ENCODE measurements around the gene SRCIN1.

The SRCIN1 gene

GRCh38 chr17:38549285-38549684, 56.5 kb downstream of the SRCIN1 start:
- H3K27ac ChIP-seq = no peak overlapping the region
- H3K9me3 ChIP-seq = no peaks in the 10 kb centered on the region
- H3K4me3 ChIP-seq (ENCODE audit: low read depth in 1 of 2, low read length in 1 of 2) = no peak overlapping the region
- TF ChIP-seq CTCF (IDR thresholded peaks at IDR 0.05) = no peak
- H3K4me1 ChIP-seq (ENCODE audit: control insufficient read depth in 1 of 2, insufficient read depth in 1 of 2, low read depth in 1 of 2, low read length in 1 of 2) = no peaks in the 10 kb centered on the region
- H3K27me3 ChIP-seq = peaks cover 46% of the 10 kb centered on the region
- no peaks in the 10 kb centered on the region for H3K36me3 ChIP-seq

- peaks cover 43% of the 10 kb centered on the region for H3K27me3 ChIP-seq
- H3K4me3 ChIP-seq (ENCODE audit: low read depth in 1 of 2, low read length in 1 of 2) = no peak overlapping the region
- no peaks in the 10 kb centered on the region for H3K36me3 ChIP-seq
- no peaks in the 10 kb centered on the region for H3K9me3 ChIP-seq
- TF ChIP-seq CTCF (IDR thresholded peaks at IDR 0.05) = no peak
- H3K4me1 ChIP-seq (ENCODE audit: control insufficient read depth in 1 of 2, insufficient read depth in 1 of 2, low read depth in 1 of 2, low read length in 1 of 2) = no peaks in the 10 kb centered on the region
- no peak overlapping the region for H3K27ac ChIP-seq
Measured at GRCh38 chr17:38547444-38547843, 58.3 kb downstream of the SRCIN1 start.

- H3K27ac ChIP-seq = no peak overlapping the region
- H3K4me3 ChIP-seq (ENCODE audit: low read depth in 1 of 2, low read length in 1 of 2) = no peak overlapping the region
- no peak for TF ChIP-seq CTCF (IDR thresholded peaks at IDR 0.05)
- H3K4me1 ChIP-seq (ENCODE audit: control insufficient read depth in 1 of 2, insufficient read depth in 1 of 2, low read depth in 1 of 2, low read length in 1 of 2) = no peaks in the 10 kb centered on the region
- no peaks in the 10 kb centered on the region for H3K9me3 ChIP-seq
- no peaks in the 10 kb centered on the region for H3K36me3 ChIP-seq
- H3K27me3 ChIP-seq = peaks cover 34% of the 10 kb centered on the region
Measured at GRCh38 chr17:38546396-38546795, 59.4 kb downstream of the SRCIN1 start.

- Histone ChIP-seq H3K9me3 (no peaks in the 10 kb centered on the region), H3K4me3 (ENCODE audit: low read depth in 1 of 2, low read length in 1 of 2) (no peak overlapping the region), H3K27ac (no peak overlapping the region), H3K27me3 (peaks cover 32% of the 10 kb centered on the region), H3K36me3 (no peaks in the 10 kb centered on the region), H3K4me1 (ENCODE audit: control insufficient read depth in 1 of 2, insufficient read depth in 1 of 2, low read depth in 1 of 2, low read length in 1 of 2) (no peaks in the 10 kb centered on the region)
- TF ChIP-seq CTCF (IDR thresholded peaks at IDR 0.05) = no peak
Measured at GRCh38 chr17:38545531-38546225, 60.1 kb downstream of the SRCIN1 start.

- Histone ChIP-seq H3K4me3 (ENCODE audit: low read depth in 1 of 2, low read length in 1 of 2) (no peak overlapping the region), H3K27ac (no peak overlapping the region), H3K36me3 (no peaks in the 10 kb centered on the region), H3K4me1 (ENCODE audit: control insufficient read depth in 1 of 2, insufficient read depth in 1 of 2, low read depth in 1 of 2, low read length in 1 of 2) (no peaks in the 10 kb centered on the region), H3K27me3 (peaks cover 36% of the 10 kb centered on the region), H3K9me3 (no peaks in the 10 kb centered on the region)
- no peak for TF ChIP-seq CTCF (IDR thresholded peaks at IDR 0.05)
Measured at GRCh38 chr17:38544839-38545209, 60.9 kb downstream of the SRCIN1 start.
